Measurements from ENCODE around the gene CELF5.

- TF ChIP-seq CTCF (IDR thresholded peaks at IDR 0.05), result no peak
- no peak for TF ChIP-seq EZH2 (IDR thresholded peaks at IDR 0.05; ENCODE audit: borderline replicate concordance, insufficient read depth, low read depth, low read length, poor library complexity, severe bottlenecking)
Observed at GRCh38 chr19:3249408-3249807, 24.9 kb downstream of the CELF5 start.

Measured in B cell (primary cell).